Measurements from ENCODE around the gene NID2. TPM values are rescaled to one million over a fixed set of nuclear protein-coding genes. Genes with fewer than 3 reads are reported as not detected.

The NID2 gene
- polyA plus RNA-seq, 3 donors = 4.0 to 25.9 (median 21.7) TPM

Other genes with a start within 250 kb of the NID2 start
- 10 to 100 TPM in 2 of 3 donors, 1 to 10 TPM in 1; 3.9 to 41.7 (median 32.5) TPM for gene GNG2, start 208.4 kb downstream of the NID2 start, polyA plus RNA-seq
- gene RTRAF, start 79.5 kb downstream of the NID2 start, polyA plus RNA-seq = 100 to 1,000 TPM in 1 of 3 donors, 10 to 100 TPM in 2; 63.4 to 117 (median 99.2) TPM
- under 1 TPM; 0.08 to 0.67 (median 0.59) TPM for gene PTGDR, start 198.6 kb upstream of the NID2 start, polyA plus RNA-seq
- gene PTGER2, start 245.3 kb upstream of the NID2 start, polyA plus RNA-seq = 1 to 10 TPM in 2 of 3 donors, under 1 TPM in 1; 0.49 to 8.3 (median 6.3) TPM

All from adipose tissue (tissue), 3 donors.